HEK293 (cell line): Measurements from ENCODE around the gene SEMA4D.

Experiments
- CTCF ChIA-PET: fragments of 350-600 bp; formaldehyde crosslinking; extraction: SDS; loops from one replicate; lab custom pipeline; 2021; ENCODE audit warnings: antibody characterized with exemption; lab: Yijun Ruan, JAX
- POLR2A ChIA-PET: fragments of 300-600 bp; formaldehyde crosslinking; extraction: SDS; loops from one replicate; lab custom pipeline; 2020; ENCODE audit warnings: antibody characterized with exemption, inconsistent platforms; lab: Yijun Ruan, JAX
- H3K27ac ChIP-seq: fragments of 200-500 bp; sonication (Bioruptor generic); 2 replicates; pipeline ENCODE4 v1.5.1; 2014; ENCODE audit warnings: low read depth, low read length, control low read depth, inconsistent platforms; ENCODE audit errors: extremely low read depth
- H3K36me3 ChIP-seq, 2 experiments: fragments of 200-500 bp in 1 of 2; sonication (Bioruptor generic) in 1 of 2; 1 replicate in 1 of 2; 2 replicates in 1 of 2; pipeline ENCODE4 v1.5.1; 2014 to 2017; ENCODE audit warnings: inconsistent platforms in 2 of 2, low read length in 2 of 2; ENCODE audit not compliant: control insufficient read depth in 2 of 2, insufficient read depth in 1 of 2
- H3K4me1 ChIP-seq: fragments of 200-500 bp; sonication (Bioruptor generic); 2 replicates; pipeline ENCODE4 v1.5.1; 2014; ENCODE audit warnings: mild to moderate bottlenecking, low read length, inconsistent platforms; ENCODE audit not compliant: control insufficient read depth, insufficient read depth
- H3K4me3 ChIP-seq: 2 replicates; pipeline ENCODE4 v1.5.1; 2011; ENCODE audit warnings: low read depth, mild to moderate bottlenecking, control low read depth, low read length, moderate library complexity
- H3K9me3 ChIP-seq: fragments of 200-500 bp; sonication (Bioruptor generic); 2 replicates; pipeline ENCODE4 v1.5.1; 2014; ENCODE audit warnings: low read depth, low read length, inconsistent platforms; ENCODE audit not compliant: control insufficient read depth, insufficient read depth
- MEIS1 ChIP-seq: sonication (generic); formaldehyde crosslinking; IDR thresholded peaks from 2 replicates; pipeline ENCODE4 v1.8.1; 2022; ENCODE audit warnings: missing genetic modification reagents, mild to moderate bottlenecking, borderline replicate concordance
- MYNN ChIP-seq: fragments of 450-650 bp; formaldehyde crosslinking; IDR thresholded peaks from 2 replicates; pipeline ENCODE4 v1.5.1; 2016; ENCODE audit warnings: missing biosample characterization, missing genetic modification characterization, borderline replicate concordance
- ZBTB7A ChIP-seq: fragments of 450-650 bp; formaldehyde crosslinking; IDR thresholded peaks from 2 replicates; pipeline ENCODE4 v1.5.1; 2016; ENCODE audit warnings: low read depth, missing biosample characterization, missing genetic modification characterization
- ZFHX2 ChIP-seq: fragments of 450-650 bp; formaldehyde crosslinking; conservative IDR thresholded peaks from 2 replicates; pipeline ENCODE4 v1.5.1; 2016; ENCODE audit warnings: missing biosample characterization, missing genetic modification characterization
- ZFP41 ChIP-seq: fragments of 450-650 bp; formaldehyde crosslinking; IDR thresholded peaks from 2 replicates; pipeline ENCODE4 v1.5.1; 2016; ENCODE audit warnings: missing biosample characterization, missing genetic modification characterization, borderline replicate concordance
- ZNF10 ChIP-seq: fragments of 450-650 bp; formaldehyde crosslinking; IDR thresholded peaks from 2 replicates; pipeline ENCODE4 v1.5.1; 2017; ENCODE audit warnings: missing biosample characterization, missing genetic modification characterization
- ZNF132 ChIP-seq: fragments of 450-650 bp; formaldehyde crosslinking; IDR thresholded peaks from 2 replicates; pipeline ENCODE4 v1.5.1; 2017; ENCODE audit warnings: missing biosample characterization, missing genetic modification characterization, borderline replicate concordance
- ZNF549 ChIP-seq: fragments of 450-650 bp; IDR thresholded peaks from 2 replicates; pipeline ENCODE4 v1.5.1; 2018; ENCODE audit warnings: missing biosample characterization, missing genetic modification characterization, mild to moderate bottlenecking, inconsistent platforms, moderate library complexity
- ZNF610 ChIP-seq: fragments of 450-650 bp; formaldehyde crosslinking; IDR thresholded peaks from 2 replicates; pipeline ENCODE4 v1.5.1; 2016; ENCODE audit warnings: missing biosample characterization, missing genetic modification characterization, borderline replicate concordance
- ZNF777 ChIP-seq: fragments of 450-650 bp; formaldehyde crosslinking; IDR thresholded peaks from 2 replicates; pipeline ENCODE4 v1.5.1; 2017; ENCODE audit warnings: missing biosample characterization, missing genetic modification characterization, borderline replicate concordance
- ZNF791 ChIP-seq: fragments of 450-650 bp; formaldehyde crosslinking; IDR thresholded peaks from 2 replicates; pipeline ENCODE4 v1.5.1; 2016; ENCODE audit warnings: missing biosample characterization, missing genetic modification characterization
- TF ChIP-seq, protein P1 (sequence below): fragments of 450-650 bp; formaldehyde crosslinking; IDR thresholded peaks from 2 replicates; pipeline ENCODE4 v1.5.1; 2016; ENCODE audit warnings: missing biosample characterization, missing genetic modification characterization
- TF ChIP-seq, protein P2 (sequence below): fragments of 450-650 bp; formaldehyde crosslinking; IDR thresholded peaks from 2 replicates; pipeline ENCODE4 v1.5.1; 2016; ENCODE audit warnings: missing biosample characterization, missing genetic modification characterization, borderline replicate concordance
- TF ChIP-seq, protein P3 (sequence below): fragments of 450-650 bp; formaldehyde crosslinking; IDR thresholded peaks from 2 replicates; pipeline ENCODE4 v1.5.1; 2016; ENCODE audit warnings: missing biosample characterization, missing genetic modification characterization

The SEMA4D gene

DNA sequence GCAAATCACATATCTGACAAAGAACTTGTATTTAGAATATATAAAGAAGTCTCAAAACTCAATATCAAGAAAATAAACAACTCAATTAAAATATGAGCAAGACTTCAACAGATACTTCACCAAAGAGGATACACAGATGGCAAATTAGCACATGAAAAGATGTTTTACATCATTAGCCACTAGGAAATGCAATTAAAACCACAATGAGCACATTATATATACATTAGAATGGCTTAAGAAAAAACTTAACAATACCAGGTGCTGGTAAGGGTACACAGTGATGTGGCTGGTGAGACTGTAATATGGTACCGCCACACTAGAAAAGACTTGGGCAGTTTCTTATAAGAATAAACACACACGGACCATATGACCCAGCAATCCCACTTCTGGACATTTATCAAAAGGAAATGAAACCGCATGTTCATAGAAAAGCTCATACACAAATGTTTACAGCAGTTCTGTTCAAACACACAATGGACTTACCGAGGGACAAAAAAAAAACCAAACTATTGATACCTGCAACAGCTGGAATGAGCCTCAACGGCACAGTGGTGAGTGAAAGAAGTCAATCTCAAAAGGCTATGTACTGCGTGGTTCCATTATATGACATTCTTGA is 27.6 kb downstream of the SEMA4D start:
- TF ChIP-seq, protein P1, sequence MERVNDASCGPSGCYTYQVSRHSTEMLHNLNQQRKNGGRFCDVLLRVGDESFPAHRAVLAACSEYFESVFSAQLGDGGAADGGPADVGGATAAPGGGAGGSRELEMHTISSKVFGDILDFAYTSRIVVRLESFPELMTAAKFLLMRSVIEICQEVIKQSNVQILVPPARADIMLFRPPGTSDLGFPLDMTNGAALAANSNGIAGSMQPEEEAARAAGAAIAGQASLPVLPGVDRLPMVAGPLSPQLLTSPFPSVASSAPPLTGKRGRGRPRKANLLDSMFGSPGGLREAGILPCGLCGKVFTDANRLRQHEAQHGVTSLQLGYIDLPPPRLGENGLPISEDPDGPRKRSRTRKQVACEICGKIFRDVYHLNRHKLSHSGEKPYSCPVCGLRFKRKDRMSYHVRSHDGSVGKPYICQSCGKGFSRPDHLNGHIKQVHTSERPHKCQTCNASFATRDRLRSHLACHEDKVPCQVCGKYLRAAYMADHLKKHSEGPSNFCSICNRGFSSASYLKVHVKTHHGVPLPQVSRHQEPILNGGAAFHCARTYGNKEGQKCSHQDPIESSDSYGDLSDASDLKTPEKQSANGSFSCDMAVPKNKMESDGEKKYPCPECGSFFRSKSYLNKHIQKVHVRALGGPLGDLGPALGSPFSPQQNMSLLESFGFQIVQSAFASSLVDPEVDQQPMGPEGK (tag by site-specific recombination), result no peak
- no peak for TF ChIP-seq ZFHX2 (tag by site-specific recombination)
- no peak for TF ChIP-seq ZNF10 (tag by site-specific recombination)
- no peak for TF ChIP-seq MEIS1 (CRISPR knock-in tag)
- no peak for TF ChIP-seq ZBTB7A (tag by site-specific recombination)
- no peaks in the 10 kb centered on the region for H3K9me3 ChIP-seq
- H3K27ac ChIP-seq, result no peak overlapping the region
- peaks cover 4% of the 10 kb centered on the region for H3K4me1 ChIP-seq
- ChIA-PET CTCF (interaction anchor here (1.4 kb wide), 1 partner anchor 78 kb away, joined by 4 read pairs; no protein-coding TSS in a partner anchor), POLR2A (no interaction called here)
- no peak overlapping the region for H3K4me3 ChIP-seq
- peaks cover 0 to 6% of the 10 kb centered on the region in 2 experiments; a peak in 1 of 3 replicates for H3K36me3 ChIP-seq

DNA sequence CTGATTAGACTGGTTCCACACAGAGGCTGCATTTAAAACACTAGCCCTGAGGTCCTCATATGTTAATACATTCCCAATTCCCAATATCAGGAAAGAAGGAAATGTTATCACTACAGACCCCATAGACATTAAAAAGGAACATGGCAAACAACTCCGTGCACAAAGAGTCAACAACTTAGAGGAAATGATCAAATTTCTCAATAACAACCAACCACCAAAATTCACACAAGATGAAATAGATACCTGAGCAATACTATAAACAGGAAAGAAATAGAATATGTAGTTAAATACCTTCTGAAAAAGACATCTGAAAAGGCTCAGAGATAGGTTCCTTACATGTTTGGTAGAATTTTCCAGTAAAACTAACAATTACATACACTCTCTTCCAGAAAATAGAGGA is 28.9 kb downstream of the SEMA4D start:
- TF ChIP-seq ZNF777 (tag by site-specific recombination) (no peak), ZNF132 (tag by site-specific recombination) (no peak), ZNF791 (tag by site-specific recombination) (no peak), ZFP41 (tag by site-specific recombination) (no peak), ZNF549 (tag by site-specific recombination) (no peak), ZNF610 (tag by site-specific recombination) (no peak), MYNN (tag by site-specific recombination) (no peak)
- TF ChIP-seq, protein P2, sequence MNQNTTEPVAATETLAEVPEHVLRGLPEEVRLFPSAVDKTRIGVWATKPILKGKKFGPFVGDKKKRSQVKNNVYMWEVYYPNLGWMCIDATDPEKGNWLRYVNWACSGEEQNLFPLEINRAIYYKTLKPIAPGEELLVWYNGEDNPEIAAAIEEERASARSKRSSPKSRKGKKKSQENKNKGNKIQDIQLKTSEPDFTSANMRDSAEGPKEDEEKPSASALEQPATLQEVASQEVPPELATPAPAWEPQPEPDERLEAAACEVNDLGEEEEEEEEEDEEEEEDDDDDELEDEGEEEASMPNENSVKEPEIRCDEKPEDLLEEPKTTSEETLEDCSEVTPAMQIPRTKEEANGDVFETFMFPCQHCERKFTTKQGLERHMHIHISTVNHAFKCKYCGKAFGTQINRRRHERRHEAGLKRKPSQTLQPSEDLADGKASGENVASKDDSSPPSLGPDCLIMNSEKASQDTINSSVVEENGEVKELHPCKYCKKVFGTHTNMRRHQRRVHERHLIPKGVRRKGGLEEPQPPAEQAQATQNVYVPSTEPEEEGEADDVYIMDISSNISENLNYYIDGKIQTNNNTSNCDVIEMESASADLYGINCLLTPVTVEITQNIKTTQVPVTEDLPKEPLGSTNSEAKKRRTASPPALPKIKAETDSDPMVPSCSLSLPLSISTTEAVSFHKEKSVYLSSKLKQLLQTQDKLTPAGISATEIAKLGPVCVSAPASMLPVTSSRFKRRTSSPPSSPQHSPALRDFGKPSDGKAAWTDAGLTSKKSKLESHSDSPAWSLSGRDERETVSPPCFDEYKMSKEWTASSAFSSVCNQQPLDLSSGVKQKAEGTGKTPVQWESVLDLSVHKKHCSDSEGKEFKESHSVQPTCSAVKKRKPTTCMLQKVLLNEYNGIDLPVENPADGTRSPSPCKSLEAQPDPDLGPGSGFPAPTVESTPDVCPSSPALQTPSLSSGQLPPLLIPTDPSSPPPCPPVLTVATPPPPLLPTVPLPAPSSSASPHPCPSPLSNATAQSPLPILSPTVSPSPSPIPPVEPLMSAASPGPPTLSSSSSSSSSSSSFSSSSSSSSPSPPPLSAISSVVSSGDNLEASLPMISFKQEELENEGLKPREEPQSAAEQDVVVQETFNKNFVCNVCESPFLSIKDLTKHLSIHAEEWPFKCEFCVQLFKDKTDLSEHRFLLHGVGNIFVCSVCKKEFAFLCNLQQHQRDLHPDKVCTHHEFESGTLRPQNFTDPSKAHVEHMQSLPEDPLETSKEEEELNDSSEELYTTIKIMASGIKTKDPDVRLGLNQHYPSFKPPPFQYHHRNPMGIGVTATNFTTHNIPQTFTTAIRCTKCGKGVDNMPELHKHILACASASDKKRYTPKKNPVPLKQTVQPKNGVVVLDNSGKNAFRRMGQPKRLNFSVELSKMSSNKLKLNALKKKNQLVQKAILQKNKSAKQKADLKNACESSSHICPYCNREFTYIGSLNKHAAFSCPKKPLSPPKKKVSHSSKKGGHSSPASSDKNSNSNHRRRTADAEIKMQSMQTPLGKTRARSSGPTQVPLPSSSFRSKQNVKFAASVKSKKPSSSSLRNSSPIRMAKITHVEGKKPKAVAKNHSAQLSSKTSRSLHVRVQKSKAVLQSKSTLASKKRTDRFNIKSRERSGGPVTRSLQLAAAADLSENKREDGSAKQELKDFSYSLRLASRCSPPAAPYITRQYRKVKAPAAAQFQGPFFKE (tag by site-specific recombination), result no peak
- TF ChIP-seq, protein P3, sequence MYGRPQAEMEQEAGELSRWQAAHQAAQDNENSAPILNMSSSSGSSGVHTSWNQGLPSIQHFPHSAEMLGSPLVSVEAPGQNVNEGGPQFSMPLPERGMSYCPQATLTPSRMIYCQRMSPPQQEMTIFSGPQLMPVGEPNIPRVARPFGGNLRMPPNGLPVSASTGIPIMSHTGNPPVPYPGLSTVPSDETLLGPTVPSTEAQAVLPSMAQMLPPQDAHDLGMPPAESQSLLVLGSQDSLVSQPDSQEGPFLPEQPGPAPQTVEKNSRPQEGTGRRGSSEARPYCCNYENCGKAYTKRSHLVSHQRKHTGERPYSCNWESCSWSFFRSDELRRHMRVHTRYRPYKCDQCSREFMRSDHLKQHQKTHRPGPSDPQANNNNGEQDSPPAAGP, result no peak
- Histone ChIP-seq H3K4me3 (no peak overlapping the region), H3K4me1 (no peaks in the 10 kb centered on the region; the same call in 1 of the 2 replicates), H3K27ac (no peak overlapping the region), H3K9me3 (no peaks in the 10 kb centered on the region), H3K36me3 (peaks cover 0 to 5% of the 10 kb centered on the region in 2 experiments; a peak in 1 of 3 replicates)
- ChIA-PET CTCF (no interaction called here), POLR2A (no interaction called here)
